ENCODE data around the gene NGEF.
A peak's percentile ranks its signal among the peaks of the same experiment; 100 is the strongest.

NGEF gene

GRCh38 chr2:232981767-232982360 lies 31.2 kb downstream of the NGEF start:
- Mint-ChIP-seq H3K36me3 (ENCODE audit: low read depth) (no peaks in the 10 kb centered on the region), H3K4me3 (no peak overlapping the region), H3K27me3 (ENCODE audit: low read depth) (peaks cover 13% of the 10 kb centered on the region), H3K9me3 (peaks cover 9% of the 10 kb centered on the region), H3K27ac (no peak overlapping the region), H3K4me1 (ENCODE audit: low read depth) (no peaks in the 10 kb centered on the region)

- Mint-ChIP-seq H3K4me1 (ENCODE audit: low read depth) (no peaks in the 10 kb centered on the region), H3K36me3 (ENCODE audit: low read depth) (no peaks in the 10 kb centered on the region), H3K4me3 (no peak overlapping the region), H3K9me3 (peaks cover 6% of the 10 kb centered on the region), H3K27ac (no peak overlapping the region), H3K27me3 (ENCODE audit: low read depth) (peaks cover 11% of the 10 kb centered on the region)
Measured at GRCh38 chr2:232981356-232981755, 31.7 kb downstream of the NGEF start.

- Mint-ChIP-seq H3K4me1 (ENCODE audit: low read depth) (no peaks in the 10 kb centered on the region), H3K27me3 (ENCODE audit: low read depth) (peaks cover 5% of the 10 kb centered on the region), H3K9me3 (no peaks in the 10 kb centered on the region), H3K4me3 (no peak overlapping the region), H3K27ac (no peak overlapping the region), H3K36me3 (ENCODE audit: low read depth) (no peaks in the 10 kb centered on the region)
Measured at GRCh38 chr2:232980683-232981082, 32.4 kb downstream of the NGEF start.

- peaks cover 5% of the 10 kb centered on the region for H3K27me3 Mint-ChIP-seq (ENCODE audit: low read depth)
- H3K4me3 Mint-ChIP-seq: no peak overlapping the region
- no peaks in the 10 kb centered on the region for H3K4me1 Mint-ChIP-seq (ENCODE audit: low read depth)
- no peaks in the 10 kb centered on the region for H3K36me3 Mint-ChIP-seq (ENCODE audit: low read depth)
- no peak overlapping the region for H3K27ac Mint-ChIP-seq
- H3K9me3 Mint-ChIP-seq: no peaks in the 10 kb centered on the region
Measured at GRCh38 chr2:232979871-232980461, 33.1 kb downstream of the NGEF start.

- no peak overlapping the region for H3K4me3 Mint-ChIP-seq
- H3K36me3 Mint-ChIP-seq (ENCODE audit: low read depth): no peaks in the 10 kb centered on the region
- H3K27me3 Mint-ChIP-seq (ENCODE audit: low read depth): no peaks in the 10 kb centered on the region
- no peaks in the 10 kb centered on the region for H3K4me1 Mint-ChIP-seq (ENCODE audit: low read depth)
- no peaks in the 10 kb centered on the region for H3K9me3 Mint-ChIP-seq
- no peak overlapping the region for H3K27ac Mint-ChIP-seq
Measured at GRCh38 chr2:232977438-232977971, 35.6 kb downstream of the NGEF start.

GRCh38 chr2:232976666-232977437 lies 36.2 kb downstream of the NGEF start:
- Mint-ChIP-seq H3K4me1 (ENCODE audit: low read depth) (no peaks in the 10 kb centered on the region), H3K36me3 (ENCODE audit: low read depth) (no peaks in the 10 kb centered on the region), H3K4me3 (no peak overlapping the region), H3K27me3 (ENCODE audit: low read depth) (no peaks in the 10 kb centered on the region), H3K27ac (no peak overlapping the region), H3K9me3 (no peaks in the 10 kb centered on the region)

GRCh38 chr2:232976176-232976575 lies 36.9 kb downstream of the NGEF start:
- H3K4me1 Mint-ChIP-seq (ENCODE audit: low read depth): no peaks in the 10 kb centered on the region
- H3K27ac Mint-ChIP-seq: no peak overlapping the region
- no peaks in the 10 kb centered on the region for H3K9me3 Mint-ChIP-seq
- no peaks in the 10 kb centered on the region for H3K36me3 Mint-ChIP-seq (ENCODE audit: low read depth)
- H3K27me3 Mint-ChIP-seq (ENCODE audit: low read depth): no peaks in the 10 kb centered on the region
- no peak overlapping the region for H3K4me3 Mint-ChIP-seq

GRCh38 chr2:232974396-232974795 lies 38.7 kb downstream of the NGEF start:
- Mint-ChIP-seq H3K9me3 (no peaks in the 10 kb centered on the region), H3K27me3 (ENCODE audit: low read depth) (no peaks in the 10 kb centered on the region), H3K36me3 (ENCODE audit: low read depth) (no peaks in the 10 kb centered on the region), H3K4me1 (ENCODE audit: low read depth) (no peaks in the 10 kb centered on the region), H3K27ac (no peak overlapping the region), H3K4me3 (no peak overlapping the region)

- H3K27me3 Mint-ChIP-seq (ENCODE audit: low read depth): no peaks in the 10 kb centered on the region
- H3K4me1 Mint-ChIP-seq (ENCODE audit: low read depth): no peaks in the 10 kb centered on the region
- no peak overlapping the region for H3K27ac Mint-ChIP-seq
- H3K36me3 Mint-ChIP-seq (ENCODE audit: low read depth): no peaks in the 10 kb centered on the region
- no peak overlapping the region for H3K4me3 Mint-ChIP-seq
- no peaks in the 10 kb centered on the region for H3K9me3 Mint-ChIP-seq
Measured at GRCh38 chr2:232973796-232974195, 39.3 kb downstream of the NGEF start.

GRCh38 chr2:232973011-232973735 lies 39.9 kb downstream of the NGEF start:
- H3K4me1 Mint-ChIP-seq (ENCODE audit: low read depth): no peaks in the 10 kb centered on the region

GRCh38 chr2:232971744-232972143 lies 41.3 kb downstream of the NGEF start:
- no peaks in the 10 kb centered on the region for H3K36me3 Mint-ChIP-seq (ENCODE audit: low read depth)
- H3K9me3 Mint-ChIP-seq: no peaks in the 10 kb centered on the region
- H3K27ac Mint-ChIP-seq: no peak overlapping the region
- no peaks in the 10 kb centered on the region for H3K27me3 Mint-ChIP-seq (ENCODE audit: low read depth)
- no peak overlapping the region for H3K4me3 Mint-ChIP-seq
- no peaks in the 10 kb centered on the region for H3K4me1 Mint-ChIP-seq (ENCODE audit: low read depth)

More at GRCh38 chr2:232973011-232973735, 39.9 kb downstream of the NGEF start:
- no peaks in the 10 kb centered on the region for H3K9me3 Mint-ChIP-seq
- H3K27me3 Mint-ChIP-seq (ENCODE audit: low read depth): no peaks in the 10 kb centered on the region
- no peak overlapping the region for H3K4me3 Mint-ChIP-seq
- H3K36me3 Mint-ChIP-seq (ENCODE audit: low read depth): no peaks in the 10 kb centered on the region
- H3K27ac Mint-ChIP-seq: no peak overlapping the region

- Mint-ChIP-seq H3K27ac (no peak overlapping the region), H3K36me3 (ENCODE audit: low read depth) (no peaks in the 10 kb centered on the region), H3K4me1 (ENCODE audit: low read depth) (no peaks in the 10 kb centered on the region), H3K9me3 (no peaks in the 10 kb centered on the region), H3K27me3 (ENCODE audit: low read depth) (no peaks in the 10 kb centered on the region), H3K4me3 (no peak overlapping the region)
Measured at GRCh38 chr2:232970051-232970450, 43.0 kb downstream of the NGEF start.

- Mint-ChIP-seq H3K27me3 (ENCODE audit: low read depth) (no peaks in the 10 kb centered on the region), H3K4me3 (no peak overlapping the region), H3K4me1 (ENCODE audit: low read depth) (no peaks in the 10 kb centered on the region), H3K36me3 (ENCODE audit: low read depth) (no peaks in the 10 kb centered on the region), H3K9me3 (no peaks in the 10 kb centered on the region), H3K27ac (no peak overlapping the region)
Measured at GRCh38 chr2:232967474-232967873, 45.6 kb downstream of the NGEF start.

- H3K9me3 Mint-ChIP-seq: no peaks in the 10 kb centered on the region
- peak overlapping the region; percentile 7 for H3K27ac Mint-ChIP-seq
- no peaks in the 10 kb centered on the region for H3K27me3 Mint-ChIP-seq (ENCODE audit: low read depth)
- no peak overlapping the region for H3K4me3 Mint-ChIP-seq
- no peaks in the 10 kb centered on the region for H3K36me3 Mint-ChIP-seq (ENCODE audit: low read depth)
- H3K4me1 Mint-ChIP-seq (ENCODE audit: low read depth): no peaks in the 10 kb centered on the region
Measured at GRCh38 chr2:232966122-232966521, 46.9 kb downstream of the NGEF start.

Data from T-helper 1 cell treated with Interleukin-12 subunit alpha and Interleukin-12 subunit beta and Interleukin-4 antibody, amounts not matched to agents 30 μg/mL and 1 μg/mL, for 36 hours (primary cell).